HG02571 (cell line): ENCODE results near the gene RUNX1.
"Not testable (repeated sequence)": the region's sequence is repeated elsewhere in the genome, so short reads cannot be mapped to it uniquely, and the experiment has no call there.

Experiments used
- ATAC-seq: cut with Tn5 transposase; IDR thresholded peaks from one replicate; pipeline ENCODE4 v1.9.1; 2021; ENCODE audit warnings: mild to moderate bottlenecking, moderate library complexity; ENCODE audit not compliant: unreplicated experiment

Gene RUNX1

DNA sequence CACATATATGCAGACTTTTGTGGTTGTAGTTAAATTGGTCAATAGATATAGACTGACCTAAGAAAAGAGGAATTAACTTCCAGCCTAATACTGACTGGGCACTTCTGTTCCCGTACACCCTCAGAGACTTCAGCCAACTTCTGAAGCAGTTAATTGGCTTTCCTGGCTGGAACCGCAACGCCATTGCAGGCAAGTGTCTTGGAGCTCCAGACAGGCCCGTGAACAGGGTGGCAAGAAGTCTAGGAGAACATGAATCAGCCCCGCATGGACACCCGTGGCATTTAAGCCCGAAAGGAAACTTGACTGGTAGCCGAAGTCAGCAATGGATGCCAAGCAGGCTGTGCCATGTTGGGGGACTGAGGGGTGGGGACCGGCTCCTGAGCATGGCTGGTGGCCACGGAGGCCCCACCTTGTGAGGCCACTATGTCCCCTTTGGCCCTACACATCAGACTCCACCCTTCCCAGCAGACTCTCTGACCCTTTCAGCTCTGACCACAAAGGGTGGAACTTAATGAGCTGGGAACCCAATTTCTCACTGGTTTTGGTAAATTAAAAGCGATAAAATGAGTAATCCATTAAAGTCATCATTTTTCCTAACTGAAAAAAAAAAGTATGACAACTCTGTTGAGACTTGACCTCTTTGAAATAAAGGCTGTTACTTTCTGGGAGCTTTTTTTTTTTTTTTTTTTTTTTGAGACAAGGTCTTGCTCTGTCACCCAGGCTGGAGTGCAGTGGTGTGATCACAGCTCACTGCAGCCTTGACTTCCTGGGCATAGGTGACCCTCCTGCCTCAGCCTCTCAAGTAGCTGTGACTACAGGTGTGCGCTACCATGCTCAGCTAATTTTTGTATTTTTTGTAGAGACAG, 54.1 kb downstream of the RUNX1 start:
- no peak for ATAC-seq

- not testable (repeated sequence) for ATAC-seq
These were observed 55.6 kb downstream of the RUNX1 start for GRCh38 chr21:34993521-34993921.

- no peak for ATAC-seq
These were observed 56.2 kb downstream of the RUNX1 start for GRCh38 chr21:34992736-34993398.

- ATAC-seq: no peak
These were observed 56.9 kb downstream of the RUNX1 start for GRCh38 chr21:34992180-34992579.

DNA sequence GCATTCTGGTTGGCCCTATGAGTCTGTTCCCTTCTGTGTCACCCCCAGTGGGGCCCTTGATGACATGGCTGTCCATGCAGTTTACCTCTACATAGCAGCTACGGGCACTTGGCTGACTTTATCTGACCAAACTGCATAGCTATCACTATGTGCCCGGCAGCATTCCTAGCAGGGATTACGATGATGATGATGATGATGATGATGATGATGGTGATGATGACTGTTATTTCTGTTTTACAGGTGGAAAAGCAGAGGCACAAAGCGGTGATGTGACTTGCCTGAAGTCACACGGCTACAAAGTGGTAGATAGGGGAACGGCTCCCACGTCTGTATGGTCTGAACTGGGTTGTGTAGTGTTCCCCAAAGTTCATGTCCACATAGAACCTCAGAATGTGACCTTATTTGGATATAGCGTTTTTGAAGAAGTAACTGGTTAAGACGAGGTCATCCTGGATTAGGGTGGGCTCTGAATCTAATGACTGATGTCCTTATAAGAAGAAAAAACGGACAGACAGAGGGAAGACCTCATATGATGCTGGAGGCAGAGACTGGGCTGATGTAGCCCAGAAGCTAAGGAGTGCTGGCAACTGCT, 57.6 kb downstream of the RUNX1 start:
- no peak for ATAC-seq

- no peak for ATAC-seq
These were observed 58.3 kb downstream of the RUNX1 start for GRCh38 chr21:34990842-34991241.

DNA sequence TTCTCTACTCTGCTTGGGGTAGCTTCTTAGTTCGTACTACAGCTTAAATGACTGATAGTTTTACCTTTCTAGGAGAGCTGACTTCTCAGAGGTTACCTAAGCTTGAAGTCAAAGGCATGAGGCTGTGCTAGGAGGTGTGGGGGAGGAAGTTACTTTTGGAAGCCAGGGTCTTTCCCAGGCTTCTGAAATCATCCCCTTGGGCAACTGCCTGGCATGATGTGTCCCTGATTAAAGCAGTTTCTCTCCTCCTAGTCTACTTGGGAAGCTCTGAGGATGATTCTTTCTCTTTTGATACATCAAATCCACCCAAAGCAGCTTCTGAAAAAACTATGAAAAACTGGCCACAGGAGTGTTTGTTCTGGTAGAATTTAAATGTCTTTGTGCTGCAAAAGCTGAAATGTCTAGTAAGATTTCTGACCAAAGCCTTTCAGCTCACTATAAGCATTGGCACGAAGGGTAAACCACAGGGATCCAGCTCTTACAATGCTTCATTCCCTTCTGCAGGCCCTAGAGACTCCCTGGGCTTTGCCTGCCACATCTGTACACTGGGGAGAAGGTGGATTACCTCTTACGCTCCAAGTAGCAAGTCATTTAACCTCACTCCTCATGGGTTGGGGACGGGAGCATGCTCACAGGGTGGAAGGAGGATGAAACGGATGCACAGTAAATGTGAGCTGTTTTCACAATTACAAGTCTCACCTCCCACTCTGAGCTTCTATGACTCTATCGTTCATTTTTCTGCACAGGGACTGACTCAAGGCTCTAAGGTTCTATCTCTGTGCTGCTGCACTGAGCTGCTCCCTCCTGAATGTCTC, 59.6 kb downstream of the RUNX1 start:
- ATAC-seq: no peak

DNA sequence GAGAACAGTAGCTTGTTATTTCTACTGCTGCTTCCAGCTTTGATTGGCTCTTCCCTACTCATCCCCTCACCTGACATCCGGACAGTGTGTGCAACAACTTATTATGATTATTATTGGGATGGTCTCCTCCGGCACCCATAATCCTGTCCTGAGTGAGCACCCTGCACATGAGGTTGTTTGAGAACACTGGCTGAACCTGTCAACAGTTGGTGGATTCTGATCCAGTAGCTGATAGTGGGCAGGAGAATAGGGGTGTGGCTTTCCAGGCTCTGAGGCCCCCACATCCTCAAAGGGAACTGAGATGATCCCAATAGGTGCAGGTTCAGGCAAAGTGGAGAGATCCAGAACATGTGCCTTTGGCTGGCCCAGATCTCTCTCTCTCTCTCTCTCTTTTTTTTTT, 60.5 kb downstream of the RUNX1 start:
- ATAC-seq: no peak

- no peak for ATAC-seq
These were observed 61.0 kb downstream of the RUNX1 start for GRCh38 chr21:34988139-34988538.

DNA sequence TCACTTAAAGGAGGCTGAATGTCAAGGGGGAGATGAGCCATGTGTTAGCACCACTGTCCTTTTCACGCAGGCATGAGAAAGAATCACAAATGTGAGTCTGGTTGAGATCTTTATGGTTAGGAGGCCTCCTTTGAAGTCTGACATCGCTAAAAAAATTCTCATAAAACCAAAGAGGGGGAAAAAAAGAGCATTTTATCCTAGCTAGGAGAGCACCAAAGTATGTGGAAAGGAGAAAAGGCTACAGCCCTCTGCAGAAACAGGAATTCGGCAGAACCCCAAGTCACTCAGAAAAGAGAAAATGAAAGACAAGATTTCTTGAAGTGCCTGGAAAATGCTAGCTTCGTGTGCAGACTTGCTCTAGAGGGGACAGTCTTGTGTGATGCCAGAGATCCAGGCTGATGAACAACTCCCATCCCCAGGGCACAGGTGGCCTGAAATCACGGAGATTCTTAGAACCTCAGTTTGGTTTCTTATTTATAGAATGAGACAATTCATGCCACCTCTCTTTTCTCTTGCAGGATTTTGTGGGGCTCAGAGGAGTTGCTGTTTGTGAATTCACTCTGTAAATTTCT, 61.5 kb downstream of the RUNX1 start:
- peak; percentile 4 for ATAC-seq

- peak; percentile 42 for ATAC-seq
These were observed 62.3 kb downstream of the RUNX1 start for GRCh38 chr21:34986561-34987500.

DNA sequence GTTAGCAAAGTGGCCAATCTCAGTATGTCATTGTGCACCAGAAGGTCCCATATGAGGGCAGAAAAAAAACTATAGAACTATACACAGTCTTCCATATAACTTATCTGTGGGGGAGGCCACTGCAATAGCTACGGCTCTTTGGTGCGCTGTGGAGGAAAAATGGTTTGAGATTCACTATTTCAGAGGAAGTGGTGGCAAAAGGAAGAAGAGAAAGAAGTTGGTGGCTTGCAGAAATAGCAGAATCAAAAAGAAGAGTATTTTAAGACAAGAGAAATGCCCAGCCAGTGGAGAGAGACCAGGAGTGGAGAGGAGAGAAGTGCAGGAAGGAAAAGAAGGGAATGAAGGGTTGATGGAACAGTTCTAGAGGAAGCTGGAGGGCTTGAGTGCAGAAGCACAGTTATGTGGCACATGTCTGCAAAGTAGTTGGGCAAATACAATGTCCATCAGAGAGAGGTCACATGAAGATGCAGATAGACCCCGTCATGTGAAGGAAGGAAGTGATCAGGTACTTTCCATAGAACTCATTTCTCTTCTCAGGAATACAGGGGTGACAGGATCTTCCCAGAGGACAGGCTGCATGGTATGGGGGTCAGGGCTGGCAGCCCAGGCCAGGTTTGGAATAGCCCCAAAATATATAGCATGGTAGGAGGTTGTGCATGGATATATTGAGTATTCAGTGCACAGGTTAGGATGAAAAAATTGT, 64.6 kb downstream of the RUNX1 start:
- ATAC-seq: no peak

- no peak for ATAC-seq
These were observed 65.4 kb downstream of the RUNX1 start for GRCh38 chr21:34983680-34984086.

DNA sequence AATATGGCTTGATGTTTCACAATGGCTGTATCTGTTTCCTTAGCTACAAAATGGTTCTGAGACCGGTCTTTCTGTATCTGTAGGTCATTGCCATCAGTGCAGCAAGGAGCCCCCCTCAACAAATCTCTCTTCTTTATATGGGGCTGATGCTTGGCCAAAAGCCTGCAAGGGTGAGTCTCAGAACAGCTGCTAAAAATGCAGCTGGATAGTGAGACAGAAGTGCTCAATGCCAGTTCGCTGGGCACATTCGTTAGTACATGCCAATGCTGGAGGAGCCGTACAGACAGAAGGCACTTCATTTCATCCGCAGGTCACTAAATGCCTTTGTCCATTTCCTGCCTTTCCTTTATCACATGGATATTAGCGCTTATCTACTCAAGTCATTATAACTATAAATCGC, 67.3 kb downstream of the RUNX1 start:
- no peak for ATAC-seq

GRCh38 chr21:34980423-34981115, 68.5 kb downstream of the RUNX1 start:
- no peak for ATAC-seq

- ATAC-seq: no peak
These were observed 69.7 kb downstream of the RUNX1 start for GRCh38 chr21:34979383-34979782.

- no peak for ATAC-seq
These were observed 71.8 kb downstream of the RUNX1 start for GRCh38 chr21:34977333-34977732.

DNA sequence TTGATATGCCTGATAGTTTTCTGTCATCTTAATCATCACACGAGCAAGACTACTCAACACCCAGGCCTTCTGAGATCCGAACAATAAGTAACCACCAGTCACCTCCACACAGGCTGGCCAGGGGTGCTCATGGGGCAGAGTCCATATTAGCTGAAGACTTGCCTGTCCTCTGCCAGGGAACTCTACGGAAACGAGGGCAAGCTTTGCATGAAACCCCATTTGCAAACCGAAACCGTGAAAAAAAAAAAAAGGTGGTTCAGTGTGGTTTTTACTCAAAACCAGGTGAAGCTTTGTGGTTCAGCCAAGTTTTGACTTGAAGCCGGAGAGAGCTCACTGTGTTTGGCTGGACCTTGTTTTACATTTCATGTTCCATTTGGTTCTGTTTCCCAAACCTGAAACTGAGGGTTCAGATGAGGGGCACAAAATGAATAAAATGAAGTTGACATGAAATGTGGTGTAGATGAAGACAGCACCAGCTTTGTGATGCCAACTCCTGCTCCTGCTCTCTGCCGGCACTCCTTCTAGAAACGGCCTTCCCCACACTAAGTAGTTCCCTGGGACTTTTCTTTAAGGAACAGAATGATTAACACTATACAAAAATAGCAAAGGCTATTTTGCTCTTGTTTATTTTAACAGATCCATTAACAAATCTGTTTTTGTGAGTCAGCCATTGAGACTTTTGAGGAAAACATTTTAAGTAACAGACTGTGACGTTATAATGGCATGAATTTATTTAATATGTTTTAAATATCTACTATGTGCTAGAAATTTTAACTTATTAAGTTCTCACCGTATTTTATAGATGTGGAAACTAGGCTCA, 74.7 kb downstream of the RUNX1 start:
- peak; percentile 88 for ATAC-seq
